Activated naive CD4-positive, alpha-beta T cell treated with anti-CD3 and anti-CD28 coated beads for 36 hours (primary cell): ENCODE measurements around the gene SLC17A2. TPM values are rescaled to one million over a fixed set of nuclear protein-coding genes. Genes with fewer than 3 reads are reported as not detected.

Experiments used
- CTCF ChIA-PET: fragments of 350-600 bp; sonication (Branson Sonifier 250); formaldehyde crosslinking; loops from one replicate; lab custom pipeline; 2021; ENCODE audit warnings: antibody characterized with exemption; lab: Charles Lee
- DNase-seq: peaks from one replicate; pipeline ENCODE4 v3.0.0-alpha.2; 2020
- H3K27ac Mint-ChIP-seq: one replicate; pipeline ENCODE4 v1.8.0; 2021; ENCODE audit warnings: mild to moderate bottlenecking, mixed read lengths
- H3K27me3 Mint-ChIP-seq: one replicate; pipeline ENCODE4 v1.8.0; 2021; ENCODE audit warnings: low read depth, mixed read lengths
- H3K36me3 Mint-ChIP-seq: one replicate; pipeline ENCODE4 v1.8.0; 2021; ENCODE audit warnings: low read depth, mixed read lengths
- H3K4me1 Mint-ChIP-seq: one replicate; pipeline ENCODE4 v1.8.0; 2021; ENCODE audit warnings: low read depth, mixed read lengths
- H3K4me3 Mint-ChIP-seq: one replicate; pipeline ENCODE4 v1.8.0; 2021; ENCODE audit warnings: mild to moderate bottlenecking, moderate library complexity, mixed read lengths
- H3K9me3 Mint-ChIP-seq: one replicate; pipeline ENCODE4 v1.8.0; 2021; ENCODE audit warnings: mixed read lengths
- intact Hi-C: fragments of 100-400 bp; cut with micrococcal nuclease; formaldehyde crosslinking; loops from one replicate; pipeline ENCODE4 v1.15.1; 2023
- total RNA-seq, 2 experiments: library from RNA; stranded (reverse); gene quantifications; one replicate each; pipeline ENCODE4 v1.2.3, GENCODE V29; 2021

The SLC17A2 gene
- total RNA-seq, 2 experiments from 2014 or later = 0.07 to 0.14 TPM

DNA sequence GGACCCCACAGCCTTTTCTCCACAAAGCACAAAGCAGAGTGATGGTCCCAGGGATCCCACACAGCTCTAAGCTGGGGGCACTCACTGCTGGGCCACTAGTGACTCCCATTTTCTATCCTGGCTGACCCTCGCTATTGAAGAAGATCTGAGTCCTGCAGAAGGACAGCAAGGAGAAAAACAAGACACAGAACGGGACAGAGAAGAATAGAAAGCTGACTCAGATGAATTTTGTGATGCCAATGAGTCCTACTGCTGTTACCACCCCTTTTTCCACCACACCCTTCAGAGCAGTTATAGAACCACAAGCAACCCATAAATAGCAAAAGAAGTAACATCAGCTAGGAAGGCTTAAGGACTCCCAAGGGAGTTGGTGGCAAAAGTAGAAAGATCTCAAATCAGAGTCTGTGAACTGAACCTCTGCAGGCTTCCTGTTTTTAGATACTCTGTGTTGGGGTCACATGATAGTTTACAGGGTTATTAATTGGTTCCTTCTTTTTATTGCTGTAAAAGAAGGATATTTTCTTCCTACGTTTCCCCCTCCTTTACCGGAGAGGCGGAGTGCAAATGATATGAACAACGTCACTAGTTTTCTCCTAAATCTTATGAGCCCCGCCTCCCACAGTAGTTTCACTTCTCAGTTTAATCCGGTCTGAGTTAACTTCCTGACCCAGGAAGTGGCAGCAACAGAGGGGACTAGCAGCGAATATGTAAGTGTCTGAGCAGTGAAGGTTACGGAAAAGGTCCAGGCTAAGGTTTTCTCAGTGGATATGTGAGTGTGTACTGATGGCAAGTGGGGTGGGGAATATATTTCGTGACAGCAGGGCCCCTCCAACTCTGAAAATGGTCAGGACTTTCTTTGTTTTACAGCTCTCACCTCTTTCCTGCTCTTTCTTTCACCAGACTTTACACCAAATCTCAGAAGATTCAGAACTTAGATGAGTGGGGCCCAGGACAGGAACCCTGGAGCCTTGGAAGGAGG, 31.9 kb upstream of the SLC17A2 start, which contains the start of gene TRIM38:
TSS of gene TRIM38 (plus strand) at position 654 of the 979 bp plus-strand sequence. CDS start 3,721 bp downstream, outside the sequence.
- Mint-ChIP-seq H3K4me1 (peaks cover 76% of the 10 kb centered on the region), H3K27me3 (no peaks in the 10 kb centered on the region), H3K27ac (peak within 1 kb of the TSS; percentile 99), H3K9me3 (peaks cover 34% of the 10 kb centered on the region), H3K4me3 (peak within 1 kb of the TSS; percentile 99), H3K36me3 (peaks cover 64% of the 10 kb centered on the region)
- intact Hi-C loops = loop anchor here (1.0 to 2.0 kb wide), 6 partner anchors 14 to 824 kb away; a partner anchor contains a TSS
- peak; percentile 91 for DNase-seq
- CTCF ChIA-PET = interaction anchor here (0.7 to 1.5 kb wide), 7 partner anchors 15 to 174 kb away, joined by 3 to 5 read pairs (median 4); no protein-coding TSS in a partner anchor

DNA sequence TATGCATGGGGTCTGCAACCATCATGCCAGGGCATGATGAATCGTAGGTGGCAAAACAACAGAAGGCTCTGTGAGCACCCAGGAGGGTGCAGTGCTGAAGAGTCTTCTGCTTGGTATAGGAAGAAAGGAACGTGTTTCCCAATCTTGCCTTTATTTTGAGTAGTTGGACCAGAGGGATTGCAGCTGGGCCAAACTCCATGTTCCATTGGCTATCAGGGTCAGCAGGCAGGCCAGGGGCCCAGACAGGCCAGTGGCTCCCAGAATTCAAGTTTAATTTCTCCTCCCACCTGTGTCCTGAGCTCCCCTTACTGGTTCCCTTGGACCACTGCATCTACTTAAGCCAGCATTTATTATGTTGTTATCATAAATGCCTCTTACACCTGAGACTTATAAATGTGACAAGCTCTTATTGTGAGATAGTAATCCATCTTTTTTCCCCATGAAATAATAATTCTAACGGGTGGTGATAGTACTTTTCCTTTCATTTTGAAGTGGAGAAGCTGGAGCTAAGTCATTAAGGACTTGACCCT, 31.2 kb upstream of the SLC17A2 start:
- Mint-ChIP-seq H3K4me3 (peak overlapping the region; percentile 99), H3K9me3 (peaks cover 34% of the 10 kb centered on the region), H3K27me3 (no peaks in the 10 kb centered on the region), H3K36me3 (peaks cover 58% of the 10 kb centered on the region), H3K27ac (peak overlapping the region; percentile 99), H3K4me1 (peaks cover 70% of the 10 kb centered on the region)
- CTCF ChIA-PET = interaction anchor here (0.7 to 1.5 kb wide), 7 partner anchors 16 to 173 kb away, joined by 3 to 5 read pairs (median 4); no protein-coding TSS in a partner anchor
- no peak for DNase-seq
- intact Hi-C loops = loop anchor here (1.0 to 2.0 kb wide), 6 partner anchors 15 to 823 kb away; a partner anchor contains a TSS

GRCh38 chr6:25960734-25961133, 30.2 kb upstream of the SLC17A2 start:
- intact Hi-C loops = no loop called here
- no peak overlapping the region for H3K4me3 Mint-ChIP-seq

DNA sequence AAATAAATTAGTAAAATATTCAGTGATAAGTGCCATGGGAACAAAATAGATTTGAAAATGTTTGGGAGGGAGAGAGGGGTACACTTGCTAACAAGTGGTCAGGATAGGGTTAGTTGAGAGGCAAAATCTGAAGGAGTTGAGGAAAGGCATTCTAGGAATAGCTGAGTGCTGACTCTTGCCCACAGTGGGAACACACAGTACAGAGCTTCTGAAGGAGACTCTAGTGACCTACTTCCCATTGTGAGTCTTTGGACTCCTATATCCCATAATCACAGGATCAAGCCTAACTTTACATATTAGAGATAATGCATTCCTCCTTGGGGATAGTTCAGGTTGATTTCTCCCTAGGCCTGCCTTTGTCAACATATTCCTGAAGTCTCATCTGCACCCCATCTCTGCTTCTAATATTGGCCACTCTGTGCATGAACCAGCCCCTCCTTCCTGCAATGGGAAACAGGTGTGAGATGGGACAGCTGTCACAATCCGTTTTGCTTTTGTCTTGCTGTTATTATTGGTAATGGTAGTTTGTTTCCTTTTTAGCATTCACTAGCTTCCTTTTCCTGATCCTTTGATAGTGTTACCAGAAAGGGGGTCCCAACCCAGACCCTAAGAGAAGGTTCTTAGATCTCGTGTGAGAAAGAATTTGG, 29.5 kb upstream of the SLC17A2 start:
- Mint-ChIP-seq H3K27me3 (no peaks in the 10 kb centered on the region), H3K4me3 (no peak overlapping the region), H3K4me1 (peaks cover 54% of the 10 kb centered on the region), H3K36me3 (peaks cover 43% of the 10 kb centered on the region), H3K27ac (peak overlapping the region; percentile 99), H3K9me3 (peaks cover 34% of the 10 kb centered on the region)
- CTCF ChIA-PET = interaction anchor here (1.3 kb wide), 1 partner anchor 32 kb away, joined by 4 read pairs; no protein-coding TSS in a partner anchor
- intact Hi-C loops = no loop called here
- no peak for DNase-seq

More at GRCh38 chr6:25960734-25961133, 30.2 kb upstream of the SLC17A2 start:
- DNase-seq = peak; percentile 83
- Mint-ChIP-seq H3K4me1 (peaks cover 60% of the 10 kb centered on the region), H3K36me3 (peaks cover 48% of the 10 kb centered on the region), H3K27me3 (no peaks in the 10 kb centered on the region), H3K9me3 (peaks cover 34% of the 10 kb centered on the region), H3K27ac (peak overlapping the region; percentile 99)
- CTCF ChIA-PET = no interaction called here

DNA sequence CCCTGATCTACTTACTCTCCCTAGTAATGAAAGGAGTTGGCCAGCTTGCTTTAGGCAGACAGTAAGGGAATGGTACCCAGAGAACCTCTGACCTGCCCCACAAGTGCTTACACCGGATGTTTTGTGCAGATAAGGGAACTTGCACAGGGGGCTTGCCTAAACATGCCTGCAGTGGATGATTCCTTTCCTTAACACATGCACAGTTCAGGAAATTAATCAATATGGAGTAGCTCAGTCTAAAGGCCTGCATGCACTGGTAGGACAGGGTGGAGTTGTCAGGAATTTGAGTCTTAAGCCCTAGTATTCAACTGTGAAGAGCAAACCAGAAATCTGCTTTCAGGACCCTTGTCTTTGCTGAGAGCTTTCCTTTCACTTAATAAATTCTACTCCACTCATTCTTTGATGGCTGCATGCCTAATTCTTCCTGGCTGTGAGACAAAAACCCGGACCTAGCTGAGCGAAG, 28.2 kb upstream of the SLC17A2 start:
- peak overlapping the region; percentile 54 for H3K27ac Mint-ChIP-seq
- peaks cover 33% of the 10 kb centered on the region for H3K36me3 Mint-ChIP-seq
- CTCF ChIA-PET = interaction anchor here (1.3 kb wide), 1 partner anchor 34 kb away, joined by 4 read pairs; no protein-coding TSS in a partner anchor
- no peaks in the 10 kb centered on the region for H3K27me3 Mint-ChIP-seq
- no peak for DNase-seq
- intact Hi-C loops = no loop called here
- H3K4me3 Mint-ChIP-seq = no peak overlapping the region
- H3K4me1 Mint-ChIP-seq = peaks cover 45% of the 10 kb centered on the region
- peaks cover 34% of the 10 kb centered on the region for H3K9me3 Mint-ChIP-seq

DNA sequence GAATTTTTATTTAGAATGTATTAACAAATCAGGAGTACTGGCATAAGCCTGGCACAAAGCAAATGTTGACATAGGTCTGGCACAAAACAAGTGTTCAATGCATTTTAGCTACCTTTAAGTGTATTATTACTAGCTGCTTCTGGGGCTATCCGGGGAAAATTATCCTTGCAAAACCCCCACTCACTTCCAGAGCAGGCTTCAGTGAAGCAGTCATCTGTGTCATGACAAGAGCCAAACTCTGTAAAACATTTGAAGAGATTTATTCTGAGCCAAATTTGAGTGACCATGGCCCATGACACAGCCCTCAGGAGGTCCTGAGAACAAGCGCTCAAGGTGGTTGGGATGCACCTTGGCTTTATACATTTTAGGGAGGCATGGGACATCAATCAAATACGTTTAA, 25.7 kb upstream of the SLC17A2 start:
- peaks cover 32% of the 10 kb centered on the region for H3K9me3 Mint-ChIP-seq
- no peak overlapping the region for H3K27ac Mint-ChIP-seq
- H3K4me3 Mint-ChIP-seq = no peak overlapping the region
- H3K36me3 Mint-ChIP-seq = peaks cover 24% of the 10 kb centered on the region
- no peaks in the 10 kb centered on the region for H3K27me3 Mint-ChIP-seq
- intact Hi-C loops = no loop called here
- CTCF ChIA-PET = interaction anchor here (2.2 kb wide), 1 partner anchor 36 kb away, joined by 10 read pairs; no protein-coding TSS in a partner anchor
- H3K4me1 Mint-ChIP-seq = peaks cover 34% of the 10 kb centered on the region
- no peak for DNase-seq

GRCh38 chr6:25954756-25955155, 24.3 kb upstream of the SLC17A2 start:
- H3K27me3 Mint-ChIP-seq = peaks cover 2% of the 10 kb centered on the region
- no peak for DNase-seq
- CTCF ChIA-PET = no interaction called here
- H3K27ac Mint-ChIP-seq = no peak overlapping the region
- peaks cover 19% of the 10 kb centered on the region for H3K4me1 Mint-ChIP-seq
- intact Hi-C loops = no loop called here
- no peak overlapping the region for H3K4me3 Mint-ChIP-seq
- peaks cover 20% of the 10 kb centered on the region for H3K9me3 Mint-ChIP-seq
- peaks cover 14% of the 10 kb centered on the region for H3K36me3 Mint-ChIP-seq

GRCh38 chr6:25953733-25954132, 23.2 kb upstream of the SLC17A2 start:
- H3K36me3 Mint-ChIP-seq = peaks cover 8% of the 10 kb centered on the region
- peaks cover 12% of the 10 kb centered on the region for H3K9me3 Mint-ChIP-seq
- peaks cover 2% of the 10 kb centered on the region for H3K27me3 Mint-ChIP-seq
- H3K4me1 Mint-ChIP-seq = peaks cover 9% of the 10 kb centered on the region
- intact Hi-C loops = no loop called here
- no peak overlapping the region for H3K4me3 Mint-ChIP-seq
- H3K27ac Mint-ChIP-seq = no peak overlapping the region
- CTCF ChIA-PET = no interaction called here
- no peak for DNase-seq

- H3K9me3 Mint-ChIP-seq = peaks cover 4% of the 10 kb centered on the region
- intact Hi-C loops = no loop called here
- no peak overlapping the region for H3K4me3 Mint-ChIP-seq
- no peak for DNase-seq
- CTCF ChIA-PET = interaction anchor here (0.7 kb wide), 2 partner anchors 222 to 1127 kb away, joined by 3 to 5 read pairs; no protein-coding TSS in a partner anchor
- no peaks in the 10 kb centered on the region for H3K4me1 Mint-ChIP-seq
- peaks cover 2% of the 10 kb centered on the region for H3K27me3 Mint-ChIP-seq
- no peak overlapping the region for H3K27ac Mint-ChIP-seq
- no peaks in the 10 kb centered on the region for H3K36me3 Mint-ChIP-seq
Measured at GRCh38 chr6:25952535-25952934, 22.0 kb upstream of the SLC17A2 start.

- DNase-seq = no peak
- CTCF ChIA-PET = no interaction called here
- intact Hi-C loops = no loop called here
- H3K9me3 Mint-ChIP-seq = peaks cover 6% of the 10 kb centered on the region
- H3K36me3 Mint-ChIP-seq = no peaks in the 10 kb centered on the region
- H3K4me3 Mint-ChIP-seq = no peak overlapping the region
- peaks cover 2% of the 10 kb centered on the region for H3K27me3 Mint-ChIP-seq
- no peak overlapping the region for H3K27ac Mint-ChIP-seq
- peaks cover 5% of the 10 kb centered on the region for H3K4me1 Mint-ChIP-seq
Measured at GRCh38 chr6:25951296-25952032, 21.0 kb upstream of the SLC17A2 start.

DNA sequence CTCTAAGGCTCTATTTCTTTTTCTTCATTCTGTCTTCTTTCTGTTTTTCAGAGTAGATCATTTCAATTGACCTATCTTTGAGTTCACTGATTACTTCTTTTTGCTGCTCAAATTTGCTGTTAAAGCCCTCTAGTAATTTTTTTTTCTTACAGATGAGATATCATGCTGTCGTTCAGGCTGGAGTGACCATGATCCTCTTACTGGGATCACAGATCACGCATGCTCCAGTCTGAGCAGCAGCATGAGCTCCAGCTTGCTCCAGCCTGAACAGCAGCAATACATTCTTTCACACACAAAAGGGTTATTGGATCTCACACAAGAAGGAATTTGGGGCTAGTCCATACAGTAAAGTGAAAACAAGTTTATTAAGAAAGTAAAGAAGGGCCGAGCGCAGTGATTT, 19.8 kb upstream of the SLC17A2 start:
- Mint-ChIP-seq H3K4me1 (peaks cover 12% of the 10 kb centered on the region), H3K9me3 (peaks cover 13% of the 10 kb centered on the region), H3K4me3 (no peak overlapping the region), H3K27ac (no peak overlapping the region), H3K27me3 (peaks cover 2% of the 10 kb centered on the region), H3K36me3 (peaks cover 2% of the 10 kb centered on the region)
- intact Hi-C loops = no loop called here
- no peak for DNase-seq
- CTCF ChIA-PET = interaction anchor here (1.0 kb wide), 1 partner anchor 52 kb away, joined by 3 read pairs; no protein-coding TSS in a partner anchor
